Heart left ventricle (tissue), 16 donors: ENCODE data around the gene UCMA. TPM values are rescaled to one million over a fixed set of nuclear protein-coding genes. Genes with fewer than 3 reads are reported as not detected.

ENCODE experiments used
- ATAC-seq, 4 donors: fragments of 200-7000 bp; cut with Tn5 transposase; one replicate each; pipeline ENCODE4 v1.9.1; 2020 to 2022; ENCODE audit warnings: moderate library complexity in 4 of 4, mild to moderate bottlenecking in 3 of 4, moderate number of reproducible peaks in 1 of 4
- DNase-seq, 5 donors: peaks; one replicate each; pipeline ENCODE4 v3.0.0-alpha.2; 2020
- H3K27ac ChIP-seq, 12 donors: fragments of 200-600 bp; sonication (generic) in 4 of 12; one replicate each; pipeline versions ENCODE4 v1.5.0 to v1.8.0; 2016 to 2022; ENCODE audit warnings: mild to moderate bottlenecking in 2 of 12
- H3K27me3 ChIP-seq, 9 donors: fragments of 200-600 bp; sonication (generic) in 2 of 9; one replicate each; pipeline versions ENCODE4 v1.5.1 to v1.8.0; 2016 to 2022; ENCODE audit warnings: mild to moderate bottlenecking in 3 of 9
- H3K36me3 ChIP-seq, 9 donors: fragments of 200-600 bp; sonication (generic) in 2 of 9; one replicate each; pipeline versions ENCODE4 v1.5.0 to v1.8.0; 2018 to 2022; ENCODE audit warnings: mild to moderate bottlenecking in 2 of 9
- H3K4me1 ChIP-seq, 12 donors: fragments of 200-600 bp; sonication (generic) in 4 of 12; one replicate each; pipeline versions ENCODE4 v1.5.0 to v1.8.0; 2016 to 2022; ENCODE audit warnings: mild to moderate bottlenecking in 3 of 12
- H3K4me3 ChIP-seq, 12 donors: fragments of 200-600 bp; sonication (generic) in 4 of 12; one replicate each; pipeline versions ENCODE4 v1.5.0 to v1.8.0; 2017 to 2022; ENCODE audit warnings: mild to moderate bottlenecking in 9 of 12, moderate library complexity in 4 of 12
- H3K9me3 ChIP-seq, 12 donors: fragments of 200-600 bp; sonication (generic) in 4 of 12; one replicate each; pipeline versions ENCODE4 v1.5.0 to v1.8.0; 2016 to 2022; ENCODE audit warnings: mild to moderate bottlenecking in 1 of 12
- POLR2A ChIP-seq, 2 donors: fragments of 450-650 bp; IDR thresholded peaks; one replicate each; pipeline ENCODE4 v1.6.1; 2017; ENCODE audit warnings: antibody characterized with exemption in 2 of 2, mild to moderate bottlenecking in 2 of 2, moderate library complexity in 2 of 2
- WGBS, 4 donors: extraction: QIAGEN DNeasy Blood & Tissue Kit in 2 of 4; methylation state at CpG; one replicate each; pipeline versions ENCODE4 v1.1.5 to v1.1.7; 2013 to 2018; 5-methylcytosine and 5-hydroxymethylcytosine counted together
- intact Hi-C, 10 donors: fragments of 100-400 bp; cut with DNase I; formaldehyde crosslinking; loops; one replicate each; pipeline versions ENCODE4 v1.11.1 to v1.14.2; 2022
- polyA plus RNA-seq, 2 donors: library from polyadenylated mRNA; stranded (reverse); fragments of 200-250 nt; gene quantifications; one replicate each; pipeline ENCODE4 v1.2.3, GENCODE V29; 2013
- total RNA-seq, 9 donors: library from RNA; depleted of rRNA in 2 of 9; stranded (reverse); fragments of >200 nt in 2 of 9; fragmentation: NEBNext Ultra II Directional in 3 of 9; extraction: Animal tissue kit (Norgen Biotek cat#: 25700) in 3 of 9; gene quantifications; one replicate each; pipeline versions ENCODE4 v1.1.0 to v1.2.4, GENCODE V29; 2016 to 2023
- TF ChIP-seq, protein P1 (sequence below), 12 donors: fragments of 200-600 bp; sonication (generic) in 4 of 12; IDR thresholded peaks; one replicate each; pipeline versions ENCODE4 v1.5.0 to v1.8.0; 2018 to 2022; ENCODE audit warnings: antibody characterized with exemption in 12 of 12, mild to moderate bottlenecking in 5 of 12
- donor health status: ischemic (EF 13 %, LVEDD 7.1; RV severe dilation, severe dysfunction).
- donor health status: healthy with polysubstance abuse.
- donor health status: DM: no; HTN: yes; CAD: no.
- donor health status: DM: no; HTN: no; CAD: no.
- donor health status: ischemic (EF 25% LVEDD 6.9; RV normal size, moderate dysfunction).
- donor health status: ischemic (EF 25% LVEDD 5.7; RV mildly dilated, moderate dysfunction).
- donor health status: healthy.
- donor health status: DM: yes; HTN: yes; CAD: no.
- donor health status: ischemic (EF 35%, LVEDD 5.7; RV mildly dilated, moderate dysfunction).
- donor health status: nonischemic (EF 11% LVEDD 7.7; RV severe dilation, severe dysfunction).
- donor health status: DM: yes; HTN: yes; CAD: no.
- donor health status: PGD.
- donor health status: ischemic (EF 29% LVEDD 5.4; RV normal size, mild dysfunction).
- donor health status: nonischemic (EF 23%, LVEDD 6.1; RV moderate dilation, normal function).

Gene UCMA
- total and polyA plus RNA-seq, 11 donors = 0.38 TPM; not detected in 10

DNA sequence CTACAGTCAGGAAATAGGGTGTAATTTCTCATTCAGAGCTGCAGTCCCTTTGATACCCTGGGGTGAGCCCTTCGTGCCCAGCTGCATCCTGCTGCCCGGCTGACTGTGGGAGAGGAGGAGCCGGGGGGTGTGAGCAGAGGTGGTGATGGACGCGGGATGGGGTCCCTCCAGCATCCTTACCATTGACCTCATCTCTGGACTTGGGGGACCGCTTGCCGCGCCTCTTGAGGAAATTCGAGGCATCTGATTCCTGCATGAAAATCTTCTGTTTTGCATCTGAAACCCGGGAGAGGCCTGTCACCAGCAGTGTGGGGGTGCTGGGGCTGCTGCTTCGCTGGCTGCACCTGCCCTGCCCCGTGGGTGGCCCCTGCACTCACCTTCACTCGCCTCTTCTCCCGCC is 816 bp downstream of the UCMA start:
- no peak for ATAC-seq
- intact Hi-C loops = no loop called here

DNA sequence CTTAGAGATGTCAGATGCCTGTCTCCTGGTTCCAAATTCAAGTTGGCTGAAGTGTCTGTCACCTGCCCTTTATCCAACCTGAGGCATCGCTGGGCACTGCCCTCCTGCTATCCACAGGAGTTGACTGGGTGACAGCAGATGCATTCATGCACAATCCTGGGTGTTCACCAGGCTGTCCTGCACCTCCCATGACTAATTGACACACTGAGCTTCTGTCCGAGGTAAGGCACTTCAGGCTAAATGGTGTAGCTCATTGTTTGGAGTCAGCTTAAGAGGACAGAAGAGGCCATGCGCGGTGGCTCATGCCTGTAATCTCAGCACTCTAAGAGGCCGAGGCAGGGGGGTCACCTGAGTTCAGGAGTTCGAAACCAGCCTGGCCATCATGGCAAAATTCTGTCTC is 2.4 kb downstream of the UCMA start:
- 78 to 85% (median 80%) methylated on average over 6 of the region's 6 CpGs for WGBS, 4 donors
- no peaks in the 10 kb centered on the region for H3K4me1 ChIP-seq
- H3K36me3 ChIP-seq = no peaks in the 10 kb centered on the region
- intact Hi-C loops = no loop called here
- TF ChIP-seq, protein P1, sequence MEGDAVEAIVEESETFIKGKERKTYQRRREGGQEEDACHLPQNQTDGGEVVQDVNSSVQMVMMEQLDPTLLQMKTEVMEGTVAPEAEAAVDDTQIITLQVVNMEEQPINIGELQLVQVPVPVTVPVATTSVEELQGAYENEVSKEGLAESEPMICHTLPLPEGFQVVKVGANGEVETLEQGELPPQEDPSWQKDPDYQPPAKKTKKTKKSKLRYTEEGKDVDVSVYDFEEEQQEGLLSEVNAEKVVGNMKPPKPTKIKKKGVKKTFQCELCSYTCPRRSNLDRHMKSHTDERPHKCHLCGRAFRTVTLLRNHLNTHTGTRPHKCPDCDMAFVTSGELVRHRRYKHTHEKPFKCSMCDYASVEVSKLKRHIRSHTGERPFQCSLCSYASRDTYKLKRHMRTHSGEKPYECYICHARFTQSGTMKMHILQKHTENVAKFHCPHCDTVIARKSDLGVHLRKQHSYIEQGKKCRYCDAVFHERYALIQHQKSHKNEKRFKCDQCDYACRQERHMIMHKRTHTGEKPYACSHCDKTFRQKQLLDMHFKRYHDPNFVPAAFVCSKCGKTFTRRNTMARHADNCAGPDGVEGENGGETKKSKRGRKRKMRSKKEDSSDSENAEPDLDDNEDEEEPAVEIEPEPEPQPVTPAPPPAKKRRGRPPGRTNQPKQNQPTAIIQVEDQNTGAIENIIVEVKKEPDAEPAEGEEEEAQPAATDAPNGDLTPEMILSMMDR (IDR thresholded peaks at IDR 0.05) = no peak
- TF ChIP-seq POLR2A (IDR thresholded peaks at IDR 0.05) = no peak
- H3K27me3 ChIP-seq = peaks cover 0 to 14% (median 5%) of the 10 kb centered on the region in 9 donors
- H3K4me3 ChIP-seq = no peak overlapping the region
- no peak overlapping the region for H3K27ac ChIP-seq
- no peaks in the 10 kb centered on the region for H3K9me3 ChIP-seq
- ATAC-seq (no peak), DNase-seq (no peak)

More for the DNA sequence above, 816 bp downstream of the UCMA start:
- H3K36me3 ChIP-seq = no peaks in the 10 kb centered on the region
- no peak for TF ChIP-seq POLR2A (IDR thresholded peaks at IDR 0.05)
- TF ChIP-seq, protein P1 (IDR thresholded peaks at IDR 0.05) = no peak
- DNase-seq = no peak
- no peak overlapping the region for H3K4me3 ChIP-seq
- H3K4me1 ChIP-seq = no peaks in the 10 kb centered on the region
- H3K27me3 ChIP-seq = peaks cover 0 to 14% (median 5%) of the 10 kb centered on the region in 9 donors
- H3K27ac ChIP-seq = no peak overlapping the region
- WGBS, 4 donors = 50 to 59% (median 53%) methylated on average over 11 to 14 of the region's 14 CpGs
- H3K9me3 ChIP-seq = no peaks in the 10 kb centered on the region

DNA sequence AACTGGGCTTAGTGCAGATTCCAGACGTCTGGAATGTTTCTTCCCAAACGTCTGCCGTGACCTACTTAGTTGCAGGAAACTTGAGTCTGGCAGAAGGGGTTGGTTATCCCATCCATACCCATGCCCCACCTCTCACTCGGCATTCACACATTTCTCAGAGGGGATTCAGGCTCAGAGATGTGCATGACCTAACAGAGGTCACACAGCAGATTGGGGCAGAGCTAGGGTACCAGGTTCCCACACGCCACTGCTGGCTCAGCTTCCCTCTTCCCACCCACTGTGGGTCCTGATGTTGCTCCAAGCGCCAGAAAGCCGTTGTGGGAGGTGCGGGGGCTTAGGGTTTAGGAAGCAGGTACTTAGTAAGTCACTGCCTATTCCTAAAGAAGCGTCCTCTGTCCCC is 3.0 kb downstream of the UCMA start:
- DNase-seq (no peak), ATAC-seq (no peak)
- WGBS, 4 donors = 54 to 62% (median 58%) methylated on average over 9 of the region's 9 CpGs
- Histone ChIP-seq H3K4me3 (no peak overlapping the region), H3K36me3 (no peaks in the 10 kb centered on the region), H3K9me3 (no peaks in the 10 kb centered on the region), H3K27me3 (peaks cover 0 to 14% (median 5%) of the 10 kb centered on the region in 9 donors), H3K27ac (no peak overlapping the region), H3K4me1 (no peaks in the 10 kb centered on the region)
- no peak for TF ChIP-seq POLR2A (IDR thresholded peaks at IDR 0.05)
- TF ChIP-seq, protein P1 (IDR thresholded peaks at IDR 0.05) = no peak
- intact Hi-C loops = no loop called here

DNA sequence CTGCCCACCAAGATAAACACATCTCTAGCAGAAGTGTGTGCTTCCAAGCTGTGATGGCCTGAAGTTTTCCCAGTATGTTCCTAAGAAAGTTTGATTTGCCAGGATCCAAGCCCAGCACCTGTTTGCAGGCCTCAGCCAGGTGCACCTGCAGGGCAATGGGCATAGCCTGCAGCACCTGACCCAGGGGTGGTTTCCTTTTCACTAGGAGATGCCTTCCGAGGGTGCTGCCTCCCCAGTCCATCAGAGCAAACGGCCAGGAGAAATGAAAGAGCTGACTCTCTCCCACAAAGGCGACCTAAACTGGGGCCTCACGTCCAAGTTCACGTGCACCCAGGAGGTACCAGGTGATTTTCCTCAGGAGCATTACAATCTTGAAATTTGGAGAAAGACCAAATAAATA is 7.1 kb downstream of the UCMA start:
- H3K36me3 ChIP-seq = no peaks in the 10 kb centered on the region
- intact Hi-C loops = no loop called here
- TF ChIP-seq, protein P1 (IDR thresholded peaks at IDR 0.05) = no peak
- no peak for TF ChIP-seq POLR2A (IDR thresholded peaks at IDR 0.05)
- H3K4me3 ChIP-seq = no peak overlapping the region
- WGBS, 4 donors = 88 to 93% (median 88%) methylated on average over 5 of the region's 5 CpGs
- DNase-seq = no peak
- no peak for ATAC-seq
- H3K4me1 ChIP-seq = no peaks in the 10 kb centered on the region
- peaks cover 0 to 4% (median 0%) of the 10 kb centered on the region in 9 donors for H3K27me3 ChIP-seq
- H3K27ac ChIP-seq = no peak overlapping the region
- H3K9me3 ChIP-seq = no peaks in the 10 kb centered on the region
